HG02759 (cell line): ENCODE results near the gene TMEM86B.

Experiments
- ATAC-seq: cut with Tn5 transposase; IDR thresholded peaks from one replicate; pipeline ENCODE4 v1.9.1; 2021; ENCODE audit warnings: mild to moderate bottlenecking, moderate library complexity; ENCODE audit not compliant: unreplicated experiment

TMEM86B gene

GRCh38 chr19:55228403-55229031 lies at the start of gene TMEM86B:
TMEM86B (minus strand) TSS chr19:55228763; CDS start chr19:55228741, 22 bp downstream.
- ATAC-seq, result no peak

GRCh38 chr19:55277494-55277893 lies 48.9 kb upstream of the TMEM86B start:
- ATAC-seq, result no peak

DNA sequence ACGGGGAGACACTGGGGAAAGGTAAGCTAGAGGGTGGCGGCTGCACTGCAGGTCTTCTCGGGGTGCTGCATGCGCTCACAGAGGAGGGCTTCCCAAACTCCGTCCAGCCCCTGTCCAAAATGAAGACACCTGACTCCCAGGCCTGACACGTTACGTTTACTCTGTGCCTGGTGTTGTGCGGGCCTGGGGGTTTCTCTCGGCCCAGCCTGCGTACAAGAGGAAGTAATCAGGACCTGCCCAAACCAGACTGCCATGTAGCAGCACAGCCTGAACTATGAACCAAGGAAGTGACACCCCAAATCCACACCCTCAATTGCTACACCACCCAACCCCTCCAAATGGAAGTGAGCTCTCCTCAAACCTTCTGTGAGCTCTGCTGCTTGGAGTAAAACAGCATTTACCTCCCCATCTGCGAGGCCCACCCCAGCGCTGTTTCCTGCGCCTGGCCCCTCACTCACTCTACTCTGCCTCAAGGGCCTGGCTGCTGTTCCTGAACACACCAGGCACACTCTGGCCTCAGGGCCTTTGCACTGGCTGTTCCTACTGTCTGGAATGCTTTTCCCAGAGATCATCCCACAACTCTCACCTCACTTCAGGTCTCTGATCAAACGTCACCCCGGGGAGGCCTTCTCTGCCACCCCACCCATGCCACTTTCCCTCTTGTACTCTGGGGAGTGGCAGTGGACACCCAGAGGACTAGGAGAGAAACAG lies 48.3 kb upstream of the TMEM86B start:
- ATAC-seq, result no peak

- peak; percentile 48 for ATAC-seq
Measured at GRCh38 chr19:55275851-55276719, 47.5 kb upstream of the TMEM86B start.

GRCh38 chr19:55273978-55274707 lies 45.6 kb upstream of the TMEM86B start:
- no peak for ATAC-seq

GRCh38 chr19:55272142-55272541 lies 43.6 kb upstream of the TMEM86B start:
- no peak for ATAC-seq

- no peak for ATAC-seq
Measured at GRCh38 chr19:55270172-55270942, 41.8 kb upstream of the TMEM86B start.

DNA sequence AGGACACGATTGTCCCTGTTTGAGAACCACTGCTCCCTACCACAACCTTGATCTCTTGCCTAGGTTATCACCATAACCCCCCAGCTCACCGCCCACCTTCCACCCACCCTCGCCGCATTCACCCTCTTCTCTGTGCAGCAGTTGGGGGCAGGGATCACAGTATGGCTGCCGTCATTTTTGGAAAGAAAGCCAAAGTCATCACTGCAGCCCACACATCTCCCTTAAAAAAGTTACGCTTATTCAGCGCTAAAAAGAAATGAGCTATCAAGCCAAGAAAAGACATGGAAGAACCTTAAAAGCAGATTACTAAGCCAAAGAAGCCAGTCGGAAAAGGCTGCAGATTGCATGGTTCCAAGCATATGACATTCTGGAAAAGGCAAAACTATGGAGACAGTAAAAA lies 40.7 kb upstream of the TMEM86B start:
- ATAC-seq, result no peak

GRCh38 chr19:55266840-55267239 lies 38.3 kb upstream of the TMEM86B start:
- no peak for ATAC-seq

- ATAC-seq, result no peak
Measured at GRCh38 chr19:55266404-55266803, 37.8 kb upstream of the TMEM86B start.

DNA sequence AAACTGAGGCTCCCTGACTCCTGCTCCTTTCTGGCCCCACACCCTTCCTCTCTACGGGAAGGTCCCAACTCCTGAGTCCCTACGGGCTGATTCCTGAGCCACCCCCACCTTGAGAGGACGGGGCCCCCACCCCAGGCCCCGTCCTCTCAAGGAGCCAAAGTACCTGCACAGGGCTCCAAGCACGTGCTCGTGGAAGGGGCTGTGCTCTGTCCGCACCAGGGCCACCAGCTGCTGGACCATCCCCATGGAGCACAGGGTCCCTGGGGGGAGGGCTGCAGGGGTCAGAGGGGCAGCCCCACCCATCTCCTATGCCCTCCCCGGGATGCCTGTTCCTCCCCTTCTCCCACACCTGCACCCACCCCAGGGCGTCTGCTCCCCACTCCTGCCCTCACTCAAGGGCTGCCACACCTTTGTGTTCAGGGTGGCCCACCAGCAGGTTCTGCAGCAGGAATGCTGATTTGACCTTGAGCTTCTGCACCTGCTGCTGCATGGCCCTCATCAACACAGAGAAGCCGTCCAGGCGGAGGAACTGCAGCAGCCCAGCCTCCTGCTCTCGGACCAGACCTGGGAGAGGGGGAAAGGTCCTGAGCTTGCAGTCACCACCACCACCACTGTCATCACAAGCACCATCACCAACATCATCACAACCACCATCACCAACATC lies 37.3 kb upstream of the TMEM86B start:
- ATAC-seq, result no peak

DNA sequence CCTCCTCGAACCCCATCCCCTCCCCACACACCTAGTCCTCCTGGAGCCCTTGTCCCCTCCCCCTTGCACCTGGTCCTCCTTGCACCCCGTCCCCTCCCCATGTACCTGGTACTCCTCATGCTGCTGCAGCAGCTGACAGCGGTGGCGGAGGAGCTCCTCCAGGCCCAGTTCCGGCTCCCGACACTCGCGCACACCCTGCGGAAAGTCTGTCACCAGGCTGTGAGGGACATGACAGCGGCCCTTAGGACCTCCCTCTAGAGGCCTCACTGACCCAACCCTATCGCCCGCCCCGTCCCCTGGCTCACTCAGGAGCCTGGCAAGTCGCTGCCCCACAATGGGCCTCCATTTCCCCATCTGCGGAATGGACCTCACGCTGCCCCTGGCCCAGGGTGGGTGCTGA lies 36.6 kb upstream of the TMEM86B start:
- no peak for ATAC-seq

- ATAC-seq, result no peak
Measured at GRCh38 chr19:55264531-55264930, 36.0 kb upstream of the TMEM86B start.

GRCh38 chr19:55262359-55262758 lies 33.8 kb upstream of the TMEM86B start:
- ATAC-seq, result no peak

DNA sequence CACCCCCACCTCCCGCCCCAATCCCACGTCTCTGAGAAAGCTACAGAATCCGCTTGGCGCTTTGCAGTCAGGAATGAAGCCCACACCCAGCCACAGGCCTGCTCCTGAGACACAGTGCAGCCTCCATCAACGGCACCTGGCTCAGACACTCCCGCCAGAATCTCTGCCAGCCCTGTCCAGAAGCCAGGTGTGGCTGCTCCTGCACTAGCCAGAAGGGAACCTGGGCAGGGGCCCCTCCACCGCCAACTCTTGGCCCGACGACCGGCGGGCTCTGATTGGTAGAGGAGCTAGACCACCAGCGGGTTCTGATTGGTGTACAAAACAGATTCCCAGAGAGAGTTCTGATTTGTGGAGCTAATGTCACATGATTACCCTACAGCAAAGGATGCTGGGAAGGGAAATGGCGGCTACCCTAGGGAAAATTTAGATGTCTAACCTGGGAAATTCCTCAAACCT lies 33.1 kb upstream of the TMEM86B start:
- ATAC-seq, result no peak

DNA sequence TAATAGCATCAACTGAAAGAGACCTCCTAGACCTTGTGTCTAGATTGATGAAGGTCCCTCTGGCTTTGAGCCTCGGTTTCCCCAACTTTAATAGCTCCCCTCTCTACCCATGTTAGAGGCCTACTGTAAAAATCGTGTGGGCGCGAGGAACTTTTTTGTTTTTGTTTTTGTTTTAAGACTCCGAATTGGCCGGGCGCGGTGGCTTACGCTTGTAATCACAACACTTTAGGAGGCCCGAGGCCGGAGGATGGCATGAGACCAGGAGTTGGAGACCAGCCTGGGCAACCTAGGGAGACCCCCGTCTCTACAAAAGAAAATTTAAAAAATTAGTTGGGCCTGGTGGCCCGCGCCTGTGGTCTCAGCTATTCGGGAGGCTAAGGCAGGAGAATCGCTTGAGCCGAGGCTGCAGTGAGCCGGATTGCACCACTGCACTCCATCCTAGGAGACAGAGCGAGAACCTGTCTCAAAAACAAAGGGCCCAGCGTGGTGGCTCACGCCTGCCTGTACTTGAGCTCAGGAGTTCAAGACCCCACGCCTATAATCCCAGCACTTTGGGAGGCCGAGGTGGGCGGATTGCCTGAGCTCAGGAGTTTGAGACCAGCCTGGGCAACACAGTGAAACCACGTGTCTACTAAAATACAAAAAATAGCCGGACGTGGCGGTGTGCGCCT lies 31.1 kb upstream of the TMEM86B start:
- ATAC-seq, result no peak

DNA sequence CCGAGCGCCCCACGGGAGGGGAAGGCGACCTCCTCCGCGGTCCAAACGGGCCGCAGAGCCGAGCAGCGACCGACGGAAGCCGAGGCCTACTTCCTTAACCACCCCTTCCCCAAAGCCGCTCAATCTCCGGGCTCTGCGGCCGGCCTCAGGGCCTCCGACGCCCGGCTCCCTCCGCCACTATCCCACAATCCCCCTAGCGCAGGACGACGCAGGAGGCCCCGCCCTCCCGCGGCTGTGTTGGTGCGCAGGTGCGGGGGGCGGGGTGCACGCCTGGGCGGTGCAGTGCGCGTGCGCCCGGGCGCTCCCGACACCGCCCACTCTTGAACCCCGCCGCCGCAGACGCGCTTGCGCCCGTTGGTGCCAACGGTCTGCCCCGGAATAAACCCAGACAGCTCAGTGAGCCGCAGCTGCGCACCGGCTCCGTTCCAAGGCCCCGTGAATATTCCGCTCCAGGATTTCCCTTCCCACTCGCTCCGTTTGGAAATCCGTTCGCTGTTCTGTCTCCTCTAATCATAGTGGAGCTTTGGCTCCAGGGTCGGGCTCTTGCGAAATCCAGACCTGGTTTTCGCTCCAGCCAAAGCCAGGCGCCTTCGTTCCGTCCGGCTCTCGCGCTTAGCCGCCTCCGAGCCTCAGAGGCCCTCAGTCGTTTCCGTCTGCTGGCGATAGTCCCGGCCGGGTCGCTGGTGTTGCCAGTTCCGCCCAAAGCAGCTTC lies 30.4 kb upstream of the TMEM86B start, which contains the start of gene PPP6R1:
TSS of gene PPP6R1 (minus strand) at position 190 of the 712 bp plus-strand sequence. CDS start 11,914 bp downstream, outside the sequence.
- peak; percentile 78 for ATAC-seq

- peak; percentile 26 for ATAC-seq
Measured at GRCh38 chr19:55258476-55258827, 29.9 kb upstream of the TMEM86B start.
